ENCODE results near the gene OPTC. TPM values are rescaled to one million over a fixed set of nuclear protein-coding genes. Genes with fewer than 3 reads are reported as not detected.

The OPTC gene
- total and polyA plus RNA-seq, 2 of the 13 experiments (the other 11 are each of a cell fraction or from before 2014, with no cell fraction given) = not detected

- CTCF ChIA-PET (ENCODE audit: low intra/inter-chr PET ratio, low total read pairs) = no interaction called here
- no TSS peak for BruUV-seq (replicated peaks)
- FAIRE-seq (no peak), ATAC-seq (no peak), DNase-seq (ENCODE audit: low spot score) (no peak)
- Histone ChIP-seq H3K79me2 (ENCODE audit: insufficient read depth, low read length) (no peaks in the 10 kb centered on the region), H3K36me3 (replicated peaks in 1 of 2; ENCODE audit: control insufficient read depth in 1 of 2, insufficient read depth in 2 of 2, low read length in 2 of 2) (no peaks in the 10 kb centered on the region), H3K27ac (ENCODE audit: extremely low read length, insufficient read depth, low read length) (no peak overlapping the region), H3K9ac (ENCODE audit: insufficient read depth, low read depth, low read length) (no peak overlapping the region), H3K4me3 (replicated peaks in 1 of 3; ENCODE audit: insufficient read depth in 1 of 3, low read depth in 2 of 3, low read length in 3 of 3) (no peak overlapping the region), H3K27me3 (ENCODE audit: control insufficient read depth in 1 of 2, insufficient read depth in 2 of 2, low read length in 2 of 2) (0 out of 5 replicates have a peak, but pooled peaks cover 0 to 4% of the 10 kb centered on the region in 2 experiments), H2AFZ (ENCODE audit: low read length) (no peak overlapping the region), H3K4me2 (ENCODE audit: low read depth, low read length) (no peak overlapping the region), H3K4me1 (ENCODE audit: insufficient read depth, low read length) (no peaks in the 10 kb centered on the region), H4K20me1 (ENCODE audit: insufficient read depth, low read length) (no peaks in the 10 kb centered on the region), H3K9me3 (ENCODE audit: low read length) (no peaks in the 10 kb centered on the region)
- 50% methylated on average over 5 of the region's 5 CpGs for WGBS (ENCODE audit: low lambda C conversion rate)
- intact Hi-C loops (cut with micrococcal nuclease; ENCODE audit: unreplicated experiment) (no loop called here), in situ Hi-C loops (cut with HindIII; ENCODE audit: extremely low pct_ligation_motif_present, low pct_unique_long_range_greater_than_20kb) (no loop called here)
- POLR2A ChIA-PET = no interaction called here
- no peak for TF ChIP-seq RFX3 (CRISPR knock-in tag; IDR thresholded peaks at IDR 0.05)
Observed at GRCh38 chr1:203526130-203526529, 32.2 kb downstream of the OPTC start.

- Histone ChIP-seq H3K4me1 (ENCODE audit: insufficient read depth, low read length) (no peaks in the 10 kb centered on the region), H3K27ac (ENCODE audit: extremely low read length, insufficient read depth, low read length) (no peak overlapping the region), H3K9ac (ENCODE audit: insufficient read depth, low read depth, low read length) (no peak overlapping the region), H3K36me3 (replicated peaks in 1 of 2; ENCODE audit: control insufficient read depth in 1 of 2, insufficient read depth in 2 of 2, low read length in 2 of 2) (no peaks in the 10 kb centered on the region), H2AFZ (ENCODE audit: low read length) (no peak overlapping the region), H3K4me3 (replicated peaks in 1 of 3; ENCODE audit: insufficient read depth in 1 of 3, low read depth in 2 of 3, low read length in 3 of 3) (no peak overlapping the region), H3K9me3 (ENCODE audit: low read length) (no peaks in the 10 kb centered on the region), H3K27me3 (ENCODE audit: control insufficient read depth in 1 of 2, insufficient read depth in 2 of 2, low read length in 2 of 2) (0 out of 5 replicates have a peak, but pooled peaks cover 0 to 4% of the 10 kb centered on the region in 2 experiments), H3K79me2 (ENCODE audit: insufficient read depth, low read length) (no peaks in the 10 kb centered on the region), H4K20me1 (ENCODE audit: insufficient read depth, low read length) (no peaks in the 10 kb centered on the region), H3K4me2 (ENCODE audit: low read depth, low read length) (no peak overlapping the region)
- in situ Hi-C loops (cut with HindIII; ENCODE audit: extremely low pct_ligation_motif_present, low pct_unique_long_range_greater_than_20kb) (no loop called here), intact Hi-C loops (cut with micrococcal nuclease; ENCODE audit: unreplicated experiment) (no loop called here)
- FAIRE-seq (no peak), DNase-seq (ENCODE audit: low spot score) (no peak), ATAC-seq (no peak)
- ChIA-PET CTCF (ENCODE audit: low intra/inter-chr PET ratio, low total read pairs) (no interaction called here), POLR2A (no interaction called here)
- 59% methylated on average over 6 of the region's 6 CpGs for WGBS (ENCODE audit: low lambda C conversion rate)
- BruUV-seq (replicated peaks) = no TSS peak
- TF ChIP-seq SMARCE1 (IDR thresholded peaks at IDR 0.05; ENCODE audit: borderline replicate concordance) = no peak
- TF ChIP-seq CHCHD3 (CRISPR knock-in tag; IDR thresholded peaks at IDR 0.05) = no peak
- no peak for TF ChIP-seq SNAI1 (CRISPR knock-in tag; IDR thresholded peaks at IDR 0.05; ENCODE audit: borderline replicate concordance)
- no peak for TF ChIP-seq ZNF83 (CRISPR knock-in tag; IDR thresholded peaks at IDR 0.05; ENCODE audit: borderline replicate concordance)
- TF ChIP-seq TBL1XR1 (IDR thresholded peaks at IDR 0.05; ENCODE audit: borderline replicate concordance, low read length, partially characterized antibody) = no peak
- TF ChIP-seq ZNF563 (CRISPR knock-in tag; IDR thresholded peaks at IDR 0.05) = no peak
- TF ChIP-seq GABPA (IDR thresholded peaks at IDR 0.05; ENCODE audit: low read depth, low read length) = no peak
- TF ChIP-seq GABPA (CRISPR knock-in tag; IDR thresholded peaks at IDR 0.05; ENCODE audit: low read depth) = no peak
- TF ChIP-seq ZFX (CRISPR knock-in tag; IDR thresholded peaks at IDR 0.05; ENCODE audit: low read depth) = no peak
- no peak for TF ChIP-seq TEAD3 (CRISPR knock-in tag; optimal IDR thresholded peaks at IDR 0.05; ENCODE audit: borderline replicate concordance)
- no peak for TF ChIP-seq HNF4A (CRISPR knock-in tag; IDR thresholded peaks at IDR 0.05)
- no peak for TF ChIP-seq MLXIP (CRISPR knock-in tag; IDR thresholded peaks at IDR 0.05; ENCODE audit: borderline replicate concordance)
- TF ChIP-seq ZBTB8A (CRISPR knock-in tag; IDR thresholded peaks at IDR 0.05; ENCODE audit: borderline replicate concordance, low read depth) = no peak
- TF ChIP-seq ZNF704 (CRISPR knock-in tag; IDR thresholded peaks at IDR 0.05; ENCODE audit: borderline replicate concordance) = no peak
- no peak for TF ChIP-seq ZNF138 (CRISPR knock-in tag; IDR thresholded peaks at IDR 0.05; ENCODE audit: low read depth)
- no peak for TF ChIP-seq ZNF124 (CRISPR knock-in tag; IDR thresholded peaks at IDR 0.05)
- TF ChIP-seq PHF8 (CRISPR knock-in tag; IDR thresholded peaks at IDR 0.05) = no peak
Observed at GRCh38 chr1:203526572-203526971, 32.6 kb downstream of the OPTC start.

Data from HepG2 (cell line).